K562 (cell line): ENCODE data around the gene SNAPC5. TPM values are rescaled to one million over a fixed set of nuclear protein-coding genes. Genes with fewer than 3 reads are reported as not detected.

Experiments used
- CXXC5 ChIP-seq: fragments of 250-450 bp; sonication (Bioruptor Pico); IDR thresholded peaks from 2 replicates; pipeline ENCODE4 v1.8.0; 2022; ENCODE audit warnings: inconsistent platforms, mild to moderate bottlenecking, moderate library complexity
- DDX20 ChIP-seq: fragments of 450-650 bp; IDR thresholded peaks from 2 replicates; pipeline ENCODE4 v1.6.1; 2016; ENCODE audit warnings: missing genetic modification characterization, low read depth, mild to moderate bottlenecking, missing compliant biosample characterization, moderate library complexity
- ELF1 ChIP-seq: fragments of 200-800 bp; sonication (Bioruptor generic); IDR thresholded peaks from 2 replicates; pipeline ENCODE4 v1.6.1; 2016; ENCODE audit warnings: missing genetic modification characterization, missing compliant biosample characterization
- ELF2 ChIP-seq: fragments of 250-450 bp; sonication (Bioruptor Pico); IDR thresholded peaks from 2 replicates; pipeline ENCODE4 v1.5.0; 2021; ENCODE audit warnings: mild to moderate bottlenecking
- ELF4 ChIP-seq: fragments of 450-650 bp; formaldehyde crosslinking; IDR thresholded peaks from 2 replicates; pipeline ENCODE4 v1.4.0; 2022; ENCODE audit warnings: missing genetic modification characterization
- ESRRA ChIP-seq: fragments of 450-650 bp; IDR thresholded peaks from 2 replicates; pipeline ENCODE4 v1.6.1; 2014; ENCODE audit warnings: low read depth, mild to moderate bottlenecking, moderate library complexity, borderline replicate concordance
- FOXK2 ChIP-seq, 2 experiments: fragments of 450-650 bp; IDR thresholded peaks in 1 of 2; conservative IDR thresholded peaks in 1 of 2; 2 replicates each; pipeline ENCODE4 v1.6.1; 2016; ENCODE audit warnings: low read depth in 2 of 2, mild to moderate bottlenecking in 1 of 2
- GABPB1 ChIP-seq: sonication (generic); formaldehyde crosslinking; IDR thresholded peaks from 2 replicates; pipeline ENCODE4 v1.8.0; 2022; ENCODE audit warnings: mild to moderate bottlenecking, missing genetic modification reagents
- KHSRP ChIP-seq: fragments of 450-650 bp; IDR thresholded peaks from 2 replicates; pipeline ENCODE4 v1.6.1; 2017
- NCOA4 ChIP-seq: fragments of 450-650 bp; IDR thresholded peaks from 2 replicates; pipeline ENCODE4 v1.6.1; 2018; ENCODE audit warnings: mild to moderate bottlenecking; ENCODE audit not compliant: partially characterized antibody
- NEUROD1 ChIP-seq: fragments of 150-350 bp; IDR thresholded peaks from 2 replicates; pipeline ENCODE4 v1.6.1; 2014; ENCODE audit warnings: borderline replicate concordance, low read length, low read depth; ENCODE audit not compliant: partially characterized antibody
- POLR2A ChIP-seq: fragments of 450-650 bp; conservative IDR thresholded peaks from 2 replicates; pipeline ENCODE4 v1.6.1; 2016
- POLR2AphosphoS5 ChIP-seq: IDR thresholded peaks from 2 replicates; pipeline ENCODE4 v1.6.1; 2011; ENCODE audit warnings: mild to moderate bottlenecking, low read depth, low read length, moderate library complexity; ENCODE audit not compliant: control insufficient read depth, insufficient read depth
- ZKSCAN3 ChIP-seq: fragments of 250-450 bp; sonication (Bioruptor Pico); IDR thresholded peaks from 2 replicates; pipeline ENCODE4 v1.4.0; 2020
- ZNF3 ChIP-seq: fragments of 250-450 bp; sonication (Bioruptor Pico); IDR thresholded peaks from 2 replicates; pipeline ENCODE4 v1.5.0; 2021; ENCODE audit warnings: mild to moderate bottlenecking, moderate library complexity
- ZNF584 ChIP-seq: fragments of 200-800 bp; sonication (Bioruptor generic); IDR thresholded peaks from 2 replicates; pipeline ENCODE4 v1.6.1; 2016; ENCODE audit warnings: low read depth, mild to moderate bottlenecking, missing genetic modification characterization, missing compliant biosample characterization
- polyA plus RNA-seq, 8 experiments: library from polyadenylated mRNA; depleted of rRNA in 4 of 8; stranded (reverse) in 5 of 8; unstranded in 3 of 8; fragments of >200 nt; fragmentation: Nextera tagmentation in 2 of 8; fragmentation: Illumina TruSeq in 1 of 8; extraction: Ambion mirVana in 2 of 8; extraction: Trizol in 1 of 8; gene quantifications; 2 replicates each; pipeline versions ENCODE4 v1.2.1 to v1.2.3, GENCODE V29; 2011 to 2014; ENCODE audit warnings: inconsistent platforms in 1 of 8, missing spikeins in 1 of 8
- total RNA-seq, 7 experiments: library from RNA; depleted of rRNA in 6 of 7; stranded (reverse); fragments of >200 nt in 6 of 7; fragmentation: Illumina TruSeq in 2 of 7; extraction: Trizol in 2 of 7; gene quantifications; 2 replicates each; pipeline versions ENCODE4 v1.2.1 to v1.2.3, GENCODE V29; 2011 to 2021; ENCODE audit warnings: low replicate concordance in 1 of 7
- TF ChIP-seq, protein P1 (sequence below): IDR thresholded peaks from 2 replicates; pipeline ENCODE4 v1.6.1; 2011; ENCODE audit not compliant: insufficient read length; ENCODE audit errors: extremely low read depth
- TF ChIP-seq, protein P2 (sequence below): fragments of 200-800 bp; sonication (Bioruptor generic); IDR thresholded peaks from 2 replicates; pipeline ENCODE4 v1.6.1; 2017; ENCODE audit warnings: missing genetic modification characterization, missing compliant biosample characterization
- TF ChIP-seq, protein P3 (sequence below): fragments of 150-350 bp; conservative IDR thresholded peaks from 2 replicates; pipeline ENCODE4 v1.6.1; 2014; ENCODE audit warnings: low read length
- TF ChIP-seq, protein P4 (sequence below): fragments of 450-650 bp; IDR thresholded peaks from 2 replicates; pipeline ENCODE4 v1.6.1; 2016
- TF ChIP-seq, protein P5 (sequence below): sonication (generic); formaldehyde crosslinking; IDR thresholded peaks from 2 replicates; pipeline ENCODE4 v1.8.0; 2022; ENCODE audit warnings: missing genetic modification reagents, mild to moderate bottlenecking, moderate library complexity, borderline replicate concordance

The SNAPC5 gene
- total and polyA plus RNA-seq, 9 of the 15 experiments (the other 6 are each of a cell fraction or from before 2014, with no cell fraction given) = 52.8 to 155 (median 96.5) TPM

DNA sequence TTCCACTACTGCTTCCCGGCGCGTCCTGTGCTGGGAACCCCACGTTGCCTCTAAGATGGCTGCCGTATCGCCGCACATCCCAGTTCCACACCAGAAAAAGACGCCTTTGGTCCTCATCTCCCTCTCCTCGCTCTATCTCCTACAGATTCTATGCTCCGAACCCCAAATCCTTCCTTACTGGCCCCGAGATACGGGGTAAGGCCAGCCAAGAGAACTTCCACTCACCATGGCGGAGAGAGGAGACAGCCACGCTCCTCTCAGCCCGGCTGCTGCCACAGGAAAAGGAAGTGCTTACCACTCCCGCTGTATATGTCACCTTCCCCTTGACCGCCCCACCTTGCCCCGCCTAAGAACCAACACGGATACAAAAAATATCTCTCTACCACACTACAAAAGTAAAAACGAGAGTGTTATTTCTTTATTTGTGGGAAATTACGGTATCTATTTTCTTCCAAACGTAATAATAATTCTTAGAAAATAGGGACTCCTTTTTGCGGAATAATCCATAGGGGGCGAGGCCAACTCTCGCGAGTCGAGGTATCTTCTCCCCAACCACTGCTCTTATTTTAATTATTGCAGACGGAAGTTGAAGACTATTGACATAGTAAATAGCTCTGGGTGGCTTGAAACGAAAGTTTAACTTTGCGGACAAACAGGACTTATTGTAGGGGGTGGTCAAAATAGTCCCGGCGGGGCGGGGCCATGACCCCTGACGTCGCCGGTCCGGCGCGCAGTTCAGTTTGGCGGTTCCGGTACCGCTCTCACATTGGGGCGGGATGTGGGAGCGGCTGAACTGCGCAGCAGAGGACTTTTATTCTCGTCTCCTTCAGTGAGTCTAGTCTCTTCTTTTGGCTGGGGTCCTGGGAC is 7.2 kb upstream of the SNAPC5 start, which contains the start of the genes RPL4 and ZWILCH (continued):
- TF ChIP-seq, protein P1, sequence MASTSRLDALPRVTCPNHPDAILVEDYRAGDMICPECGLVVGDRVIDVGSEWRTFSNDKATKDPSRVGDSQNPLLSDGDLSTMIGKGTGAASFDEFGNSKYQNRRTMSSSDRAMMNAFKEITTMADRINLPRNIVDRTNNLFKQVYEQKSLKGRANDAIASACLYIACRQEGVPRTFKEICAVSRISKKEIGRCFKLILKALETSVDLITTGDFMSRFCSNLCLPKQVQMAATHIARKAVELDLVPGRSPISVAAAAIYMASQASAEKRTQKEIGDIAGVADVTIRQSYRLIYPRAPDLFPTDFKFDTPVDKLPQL = peak; percentile 89
- TF ChIP-seq KHSRP = no peak
- TF ChIP-seq ELF2 (CRISPR knock-in tag) = 0 out of 2 replicates have a peak, but pooled peaks have one; percentile 4
- TF ChIP-seq ELF4 (CRISPR knock-in tag) = 0 out of 2 replicates have a peak, but pooled peaks have one; percentile 14
- TF ChIP-seq ELF1 = peak; percentile 80
- TF ChIP-seq ZNF3 (CRISPR knock-in tag) = no peak
- TF ChIP-seq POLR2AphosphoS5 = peak; percentile 98
- peak; percentile 100 for TF ChIP-seq POLR2A
- TF ChIP-seq, protein P2, sequence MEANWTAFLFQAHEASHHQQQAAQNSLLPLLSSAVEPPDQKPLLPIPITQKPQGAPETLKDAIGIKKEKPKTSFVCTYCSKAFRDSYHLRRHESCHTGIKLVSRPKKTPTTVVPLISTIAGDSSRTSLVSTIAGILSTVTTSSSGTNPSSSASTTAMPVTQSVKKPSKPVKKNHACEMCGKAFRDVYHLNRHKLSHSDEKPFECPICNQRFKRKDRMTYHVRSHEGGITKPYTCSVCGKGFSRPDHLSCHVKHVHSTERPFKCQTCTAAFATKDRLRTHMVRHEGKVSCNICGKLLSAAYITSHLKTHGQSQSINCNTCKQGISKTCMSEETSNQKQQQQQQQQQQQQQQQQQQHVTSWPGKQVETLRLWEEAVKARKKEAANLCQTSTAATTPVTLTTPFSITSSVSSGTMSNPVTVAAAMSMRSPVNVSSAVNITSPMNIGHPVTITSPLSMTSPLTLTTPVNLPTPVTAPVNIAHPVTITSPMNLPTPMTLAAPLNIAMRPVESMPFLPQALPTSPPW (CRISPR knock-in tag) = peak; percentile 79
- TF ChIP-seq, protein P3, sequence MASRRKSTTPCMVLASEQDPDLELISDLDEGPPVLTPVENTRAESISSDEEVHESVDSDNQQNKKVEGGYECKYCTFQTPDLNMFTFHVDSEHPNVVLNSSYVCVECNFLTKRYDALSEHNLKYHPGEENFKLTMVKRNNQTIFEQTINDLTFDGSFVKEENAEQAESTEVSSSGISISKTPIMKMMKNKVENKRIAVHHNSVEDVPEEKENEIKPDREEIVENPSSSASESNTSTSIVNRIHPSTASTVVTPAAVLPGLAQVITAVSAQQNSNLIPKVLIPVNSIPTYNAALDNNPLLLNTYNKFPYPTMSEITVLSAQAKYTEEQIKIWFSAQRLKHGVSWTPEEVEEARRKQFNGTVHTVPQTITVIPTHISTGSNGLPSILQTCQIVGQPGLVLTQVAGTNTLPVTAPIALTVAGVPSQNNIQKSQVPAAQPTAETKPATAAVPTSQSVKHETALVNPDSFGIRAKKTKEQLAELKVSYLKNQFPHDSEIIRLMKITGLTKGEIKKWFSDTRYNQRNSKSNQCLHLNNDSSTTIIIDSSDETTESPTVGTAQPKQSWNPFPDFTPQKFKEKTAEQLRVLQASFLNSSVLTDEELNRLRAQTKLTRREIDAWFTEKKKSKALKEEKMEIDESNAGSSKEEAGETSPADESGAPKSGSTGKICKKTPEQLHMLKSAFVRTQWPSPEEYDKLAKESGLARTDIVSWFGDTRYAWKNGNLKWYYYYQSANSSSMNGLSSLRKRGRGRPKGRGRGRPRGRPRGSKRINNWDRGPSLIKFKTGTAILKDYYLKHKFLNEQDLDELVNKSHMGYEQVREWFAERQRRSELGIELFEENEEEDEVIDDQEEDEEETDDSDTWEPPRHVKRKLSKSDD = no peak
- TF ChIP-seq ESRRA = peak; percentile 59; the same call in 1 of the 2 replicates
- TF ChIP-seq, protein P4, sequence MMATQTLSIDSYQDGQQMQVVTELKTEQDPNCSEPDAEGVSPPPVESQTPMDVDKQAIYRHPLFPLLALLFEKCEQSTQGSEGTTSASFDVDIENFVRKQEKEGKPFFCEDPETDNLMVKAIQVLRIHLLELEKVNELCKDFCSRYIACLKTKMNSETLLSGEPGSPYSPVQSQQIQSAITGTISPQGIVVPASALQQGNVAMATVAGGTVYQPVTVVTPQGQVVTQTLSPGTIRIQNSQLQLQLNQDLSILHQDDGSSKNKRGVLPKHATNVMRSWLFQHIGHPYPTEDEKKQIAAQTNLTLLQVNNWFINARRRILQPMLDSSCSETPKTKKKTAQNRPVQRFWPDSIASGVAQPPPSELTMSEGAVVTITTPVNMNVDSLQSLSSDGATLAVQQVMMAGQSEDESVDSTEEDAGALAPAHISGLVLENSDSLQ = peak; percentile 68
- peak; percentile 65; the same call in 1 of the 2 replicates for TF ChIP-seq CXXC5 (CRISPR knock-in tag)
- peak; percentile 23 for TF ChIP-seq NEUROD1
- TF ChIP-seq FOXK2 (conservative IDR thresholded peaks at IDR 0.05 in 1 of 2, IDR thresholded peaks at IDR 0.05 in 1 of 2; ENCODE audit: low read depth in 2 of 2) = peak; percentile 61 to 70; a peak in 2 of 4 replicates
- TF ChIP-seq, protein P5, sequence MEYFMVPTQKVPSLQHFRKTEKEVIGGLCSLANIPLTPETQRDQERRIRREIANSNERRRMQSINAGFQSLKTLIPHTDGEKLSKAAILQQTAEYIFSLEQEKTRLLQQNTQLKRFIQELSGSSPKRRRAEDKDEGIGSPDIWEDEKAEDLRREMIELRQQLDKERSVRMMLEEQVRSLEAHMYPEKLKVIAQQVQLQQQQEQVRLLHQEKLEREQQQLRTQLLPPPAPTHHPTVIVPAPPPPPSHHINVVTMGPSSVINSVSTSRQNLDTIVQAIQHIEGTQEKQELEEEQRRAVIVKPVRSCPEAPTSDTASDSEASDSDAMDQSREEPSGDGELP (CRISPR knock-in tag) = peak; percentile 60; the same call in 1 of the 2 replicates
- no peak for TF ChIP-seq ZKSCAN3 (CRISPR knock-in tag)
- TF ChIP-seq DDX20 = 0 out of 2 replicates have a peak, but pooled peaks have one; percentile 36
- TF ChIP-seq NCOA4 = no peak
- peak; percentile 56; the same call in 1 of the 2 replicates for TF ChIP-seq ZNF584
- peak; percentile 94 for TF ChIP-seq GABPB1
